NB4 (cell line): ENCODE data around the gene CD248.

Source experiments
- MYC ChIP-seq: IDR thresholded peaks from 2 replicates; pipeline ENCODE4 v1.6.1; 2011; ENCODE audit warnings: low read depth, low read length
- POLR2A ChIP-seq: IDR thresholded peaks from 2 replicates; pipeline ENCODE4 v1.6.1; 2011; ENCODE audit warnings: mild to moderate bottlenecking; ENCODE audit not compliant: insufficient read length; ENCODE audit errors: extremely low read depth
- TF ChIP-seq, protein P1 (sequence below): IDR thresholded peaks from one replicate; pipeline ENCODE4 v1.5.1; 2012; ENCODE audit warnings: low read depth, low read length
- TF ChIP-seq, protein P2 (sequence below): IDR thresholded peaks from 2 replicates; pipeline ENCODE4 v1.6.1; 2011; ENCODE audit warnings: low read depth, low read length

DNA sequence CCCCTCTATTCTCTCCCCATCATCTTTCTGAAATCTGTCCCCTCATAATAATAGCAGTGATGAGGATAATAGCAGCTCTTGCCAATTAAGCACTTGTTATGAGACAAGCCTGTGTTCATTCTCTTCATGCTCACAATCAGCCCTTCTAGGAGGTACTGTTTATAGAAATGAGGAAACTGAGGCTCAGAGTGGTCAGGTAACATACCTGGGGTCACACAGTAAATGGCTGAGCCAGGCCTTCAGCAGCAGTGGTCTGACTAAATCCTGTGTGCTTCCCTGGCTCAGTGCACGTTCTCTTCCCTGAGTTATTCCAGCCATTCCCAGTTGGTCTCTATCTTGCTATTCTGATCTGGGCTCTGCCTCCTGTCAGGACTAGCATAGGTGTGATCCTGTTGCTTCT lies 42.6 kb downstream of the CD248 start:
- TF ChIP-seq POLR2A (no peak), MYC (no peak)
- TF ChIP-seq, protein P1, sequence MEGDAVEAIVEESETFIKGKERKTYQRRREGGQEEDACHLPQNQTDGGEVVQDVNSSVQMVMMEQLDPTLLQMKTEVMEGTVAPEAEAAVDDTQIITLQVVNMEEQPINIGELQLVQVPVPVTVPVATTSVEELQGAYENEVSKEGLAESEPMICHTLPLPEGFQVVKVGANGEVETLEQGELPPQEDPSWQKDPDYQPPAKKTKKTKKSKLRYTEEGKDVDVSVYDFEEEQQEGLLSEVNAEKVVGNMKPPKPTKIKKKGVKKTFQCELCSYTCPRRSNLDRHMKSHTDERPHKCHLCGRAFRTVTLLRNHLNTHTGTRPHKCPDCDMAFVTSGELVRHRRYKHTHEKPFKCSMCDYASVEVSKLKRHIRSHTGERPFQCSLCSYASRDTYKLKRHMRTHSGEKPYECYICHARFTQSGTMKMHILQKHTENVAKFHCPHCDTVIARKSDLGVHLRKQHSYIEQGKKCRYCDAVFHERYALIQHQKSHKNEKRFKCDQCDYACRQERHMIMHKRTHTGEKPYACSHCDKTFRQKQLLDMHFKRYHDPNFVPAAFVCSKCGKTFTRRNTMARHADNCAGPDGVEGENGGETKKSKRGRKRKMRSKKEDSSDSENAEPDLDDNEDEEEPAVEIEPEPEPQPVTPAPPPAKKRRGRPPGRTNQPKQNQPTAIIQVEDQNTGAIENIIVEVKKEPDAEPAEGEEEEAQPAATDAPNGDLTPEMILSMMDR: no peak
- TF ChIP-seq, protein P2, sequence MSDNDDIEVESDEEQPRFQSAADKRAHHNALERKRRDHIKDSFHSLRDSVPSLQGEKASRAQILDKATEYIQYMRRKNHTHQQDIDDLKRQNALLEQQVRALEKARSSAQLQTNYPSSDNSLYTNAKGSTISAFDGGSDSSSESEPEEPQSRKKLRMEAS: no peak
